ENCODE data around the gene TMPRSS6. TPM values are rescaled to one million over a fixed set of nuclear protein-coding genes. Genes with fewer than 3 reads are reported as not detected.

The TMPRSS6 gene
- total and polyA plus RNA-seq, 2 of the 13 experiments (the other 11 are each of a cell fraction or from before 2014, with no cell fraction given) = 4.2 to 4.8 TPM

GRCh38 chr22:37117092-37117491 lies 7.6 kb upstream of the TMPRSS6 start:
- Histone ChIP-seq H3K9me3 (ENCODE audit: low read length) (no peaks in the 10 kb centered on the region), H3K36me3 (replicated peaks in 1 of 2; ENCODE audit: control insufficient read depth in 1 of 2, insufficient read depth in 2 of 2, low read length in 2 of 2) (no peaks in the 10 kb centered on the region), H3K4me1 (ENCODE audit: insufficient read depth, low read length) (peaks cover 20% of the 10 kb centered on the region), H3K4me2 (ENCODE audit: low read depth, low read length) (no peak overlapping the region), H3K4me3 (replicated peaks in 1 of 3; ENCODE audit: insufficient read depth in 1 of 3, low read depth in 2 of 3, low read length in 3 of 3) (no peak overlapping the region), H2AFZ (ENCODE audit: low read length) (no peak overlapping the region), H3K27me3 (ENCODE audit: control insufficient read depth in 1 of 2, insufficient read depth in 2 of 2, low read length in 2 of 2) (peaks cover 3 to 14% of the 10 kb centered on the region in 2 experiments; a peak in 4 of 5 replicates), H4K20me1 (ENCODE audit: insufficient read depth, low read length) (no peaks in the 10 kb centered on the region), H3K9ac (ENCODE audit: insufficient read depth, low read depth, low read length) (no peak overlapping the region), H3K79me2 (ENCODE audit: insufficient read depth, low read length) (no peaks in the 10 kb centered on the region), H3K27ac (ENCODE audit: extremely low read length, insufficient read depth, low read length) (no peak overlapping the region)
- BruUV-seq (replicated peaks) = no TSS peak
- DNase-seq (ENCODE audit: low spot score) = no peak
- FAIRE-seq = no peak
- no peak for ATAC-seq
- WGBS (ENCODE audit: low lambda C conversion rate) = 6% methylated on average over 4 of the region's 4 CpGs
- ChIA-PET POLR2A (no interaction called here), CTCF (ENCODE audit: low intra/inter-chr PET ratio, low total read pairs) (no interaction called here)
- intact Hi-C loops (cut with micrococcal nuclease; ENCODE audit: unreplicated experiment) = no loop called here
- in situ Hi-C loops (cut with HindIII; ENCODE audit: extremely low pct_ligation_motif_present, low pct_unique_long_range_greater_than_20kb) = no loop called here
- no peak for TF ChIP-seq ZNF678 (CRISPR knock-in tag; IDR thresholded peaks at IDR 0.05)
- no peak for TF ChIP-seq ZNF768 (CRISPR knock-in tag; IDR thresholded peaks at IDR 0.05)
- no peak for TF ChIP-seq ZMAT5 (CRISPR knock-in tag; IDR thresholded peaks at IDR 0.05; ENCODE audit: borderline replicate concordance, low read depth)
- no peak for TF ChIP-seq AGO1 (IDR thresholded peaks at IDR 0.05; ENCODE audit: low read depth, low read length, poor library complexity, severe bottlenecking)
- TF ChIP-seq ZNF121 (CRISPR knock-in tag; IDR thresholded peaks at IDR 0.05) = no peak
- no peak for TF ChIP-seq KLF16 (CRISPR knock-in tag; IDR thresholded peaks at IDR 0.05)
- TF ChIP-seq ZBTB10 (CRISPR knock-in tag; IDR thresholded peaks at IDR 0.05; ENCODE audit: borderline replicate concordance) = no peak
- TF ChIP-seq ZNF83 (CRISPR knock-in tag; IDR thresholded peaks at IDR 0.05; ENCODE audit: borderline replicate concordance) = no peak
- TF ChIP-seq NR2C2 (CRISPR knock-in tag; IDR thresholded peaks at IDR 0.05; ENCODE audit: borderline replicate concordance) = no peak
- no peak for TF ChIP-seq SOX13 (IDR thresholded peaks at IDR 0.05)
- TF ChIP-seq SOX13 (CRISPR knock-in tag; conservative IDR thresholded peaks at IDR 0.05 in 1 of 2, IDR thresholded peaks at IDR 0.05 in 1 of 2) = no peak
- no peak for TF ChIP-seq HDAC2 (CRISPR knock-in tag; IDR thresholded peaks at IDR 0.05)
